Hepatocyte (in vitro differentiated cells): Measurements from ENCODE around the gene SIX3.

Source experiments
- CTCF ChIP-seq: fragments of 200-600 bp; sonication (generic); IDR thresholded peaks from 2 replicates; pipeline ENCODE4 v1.5.1; 2016; ENCODE audit warnings: antibody characterized with exemption, mild to moderate bottlenecking; ENCODE audit not compliant: poor library complexity
- EZH2 ChIP-seq: fragments of 200-600 bp; sonication (generic); IDR thresholded peaks from 2 replicates; pipeline ENCODE4 v1.6.1; 2016; ENCODE audit warnings: antibody characterized with exemption, mild to moderate bottlenecking, borderline replicate concordance
- EZH2phosphoT487 ChIP-seq: fragments of 200-600 bp; sonication (generic); IDR thresholded peaks from one replicate; pipeline ENCODE4 v1.6.1; 2018; ENCODE audit warnings: antibody characterized with exemption, mild to moderate bottlenecking, low read depth, moderate library complexity; ENCODE audit not compliant: unreplicated experiment, severe bottlenecking

- TF ChIP-seq CTCF (no peak), EZH2 (peak; percentile 75), EZH2phosphoT487 (peak; percentile 49)
Observed at GRCh38 chr2:44941551-44942234, at the start of gene SIX3.
